Ovary (tissue), 9 donors: ENCODE data around the gene PNMA6F. TPM values are rescaled to one million over a fixed set of nuclear protein-coding genes. Genes with fewer than 3 reads are reported as not detected.

Experiments
- DNase-seq, 5 donors: peaks; one replicate each; pipeline ENCODE4 v3.0.0-alpha.2; 2019 to 2020
- H3K27ac ChIP-seq, 2 donors: fragments of 200-600 bp; one replicate each; pipeline versions ENCODE4 v1.5.1 to v1.8.0; 2019 to 2022
- H3K27me3 ChIP-seq: fragments of 200-600 bp; one replicate; pipeline ENCODE4 v1.8.0; 2022
- H3K36me3 ChIP-seq: fragments of 200-600 bp; sonication (generic); one replicate; pipeline ENCODE4 v1.5.1; 2019
- H3K4me1 ChIP-seq: one replicate; pipeline ENCODE4 v1.8.1; 2013; ENCODE audit warnings: mild to moderate bottlenecking, moderate library complexity; ENCODE audit not compliant: insufficient read depth
- H3K4me3 ChIP-seq: fragments of 200-600 bp; sonication (generic); one replicate; pipeline ENCODE4 v1.5.1; 2017
- H3K9me3 ChIP-seq, 2 donors: fragments of 200-600 bp in 1 of 2; sonication (generic) in 1 of 2; one replicate each; pipeline versions ENCODE4 v1.5.1 to v1.8.1; 2013 to 2019; ENCODE audit warnings: mild to moderate bottlenecking in 1 of 2, moderate library complexity in 1 of 2
- EP300 ChIP-seq: sonication (generic); formaldehyde crosslinking; IDR thresholded peaks from one replicate; pipeline ENCODE4 v1.6.1; 2017; ENCODE audit warnings: antibody characterized with exemption
- POLR2A ChIP-seq: fragments of 450-650 bp; IDR thresholded peaks from one replicate; pipeline ENCODE4 v1.6.1; 2017; ENCODE audit warnings: antibody characterized with exemption, mild to moderate bottlenecking, moderate library complexity
- WGBS, 3 donors: extraction: QIAGEN DNeasy Blood & Tissue Kit in 1 of 3; methylation state at CpG; one replicate each; pipeline versions ENCODE4 v1.1.5 to v1.1.7; 2013 to 2017; 5-methylcytosine and 5-hydroxymethylcytosine counted together
- intact Hi-C, 4 donors: fragments of 100-400 bp; cut with DNase I; formaldehyde crosslinking; loops; one replicate each; pipeline versions ENCODE4 v1.11.0 to v1.15.1; 2022 to 2023
- polyA plus RNA-seq, 2 donors: library from polyadenylated mRNA; stranded (reverse); fragments of 200-250 nt in 1 of 2; fragments of 350-450 nt in 1 of 2; fragmentation: Illumina TruSeq in 1 of 2; extraction: RNeasy Lipid Tissue Mini Kit (QIAGEN cat#74804) in 1 of 2; gene quantifications; one replicate each; pipeline ENCODE4 v1.2.3, GENCODE V29; 2013 to 2014
- total RNA-seq, 7 donors: library from RNA; depleted of rRNA in 2 of 7; stranded (reverse); fragments of >200 nt in 2 of 7; fragmentation: NEBNext Ultra II Directional in 3 of 7; extraction: Animal tissue kit (Norgen Biotek cat#: 25700) in 3 of 7; gene quantifications; one replicate each; pipeline versions ENCODE4 v1.1.0 to v1.2.4, GENCODE V29; 2016 to 2023
- TF ChIP-seq, protein P1 (sequence below), 3 donors: fragments of 450-650 bp in 2 of 3; fragments of 200-600 bp in 1 of 3; IDR thresholded peaks; one replicate each; pipeline versions ENCODE4 v1.5.1 to v1.8.0; 2016 to 2022; ENCODE audit warnings: antibody characterized with exemption in 3 of 3, mild to moderate bottlenecking in 1 of 3
- donor health status: DM: no; HTN: no; CAD: no; lungs with moderate emphysema.
- donor health status: DM: no; HTN: no; CAD: no.
- donor health status: Bipolar disorder and iron deficiency.
- donor health status: DM: yes; HTN: yes; CAD: no.
- donor health status: DM: no; HTN: no; CAD: no.
- donor health status: DM: yes; HTN: yes; CAD: no.

PNMA6F gene
- total and polyA plus RNA-seq, 9 donors: 0.04 TPM; not detected in 8

GRCh38 chrX:153347530-153347929, 26.0 kb upstream of the PNMA6F start:
- H3K27me3 ChIP-seq: no peaks in the 10 kb centered on the region
- H3K36me3 ChIP-seq: no peaks in the 10 kb centered on the region
- H3K9me3 ChIP-seq: no peaks in the 10 kb centered on the region
- no peak overlapping the region for H3K4me3 ChIP-seq
- peaks cover 11% of the 10 kb centered on the region for H3K4me1 ChIP-seq
- TF ChIP-seq EP300 (no peak), POLR2A (no peak)
- WGBS, 3 donors: 94 to 95% (median 94%) methylated on average over 36 to 38 of the region's 38 CpGs
- H3K27ac ChIP-seq: no peak overlapping the region
- intact Hi-C loops: no loop called here
- no peak for DNase-seq

DNA sequence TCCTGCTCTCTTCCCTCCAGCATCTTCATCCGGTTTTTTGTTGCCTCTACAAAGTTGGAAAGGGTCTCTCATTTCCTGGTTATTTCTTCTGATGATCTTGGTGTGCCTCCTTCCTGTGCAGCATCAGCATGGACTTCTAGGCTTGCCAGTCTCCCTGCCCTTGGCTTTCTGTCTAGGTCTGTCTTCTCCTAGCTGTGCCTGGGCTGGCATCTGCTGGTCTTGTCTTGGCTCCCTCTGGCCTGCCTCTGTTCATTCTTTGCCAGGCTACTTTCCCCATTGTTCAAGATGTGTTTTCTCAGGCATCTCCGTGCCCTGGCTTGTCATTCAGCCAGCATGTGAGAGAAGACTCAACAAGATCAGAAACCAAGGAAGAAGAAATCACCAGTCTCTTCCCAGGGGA, 22.1 kb upstream of the PNMA6F start:
- intact Hi-C loops: no loop called here
- H3K4me3 ChIP-seq: no peak overlapping the region
- WGBS, 3 donors: 60 to 65% (median 63%) methylated on average over 2 of the region's 2 CpGs
- no peak for DNase-seq
- H3K36me3 ChIP-seq: no peaks in the 10 kb centered on the region
- H3K27me3 ChIP-seq: no peaks in the 10 kb centered on the region
- peaks cover 0 to 5% of the 10 kb centered on the region in 2 donors for H3K9me3 ChIP-seq
- no peak overlapping the region for H3K27ac ChIP-seq
- peaks cover 7% of the 10 kb centered on the region for H3K4me1 ChIP-seq
- TF ChIP-seq EP300 (no peak), POLR2A (no peak)
- TF ChIP-seq, protein P1, sequence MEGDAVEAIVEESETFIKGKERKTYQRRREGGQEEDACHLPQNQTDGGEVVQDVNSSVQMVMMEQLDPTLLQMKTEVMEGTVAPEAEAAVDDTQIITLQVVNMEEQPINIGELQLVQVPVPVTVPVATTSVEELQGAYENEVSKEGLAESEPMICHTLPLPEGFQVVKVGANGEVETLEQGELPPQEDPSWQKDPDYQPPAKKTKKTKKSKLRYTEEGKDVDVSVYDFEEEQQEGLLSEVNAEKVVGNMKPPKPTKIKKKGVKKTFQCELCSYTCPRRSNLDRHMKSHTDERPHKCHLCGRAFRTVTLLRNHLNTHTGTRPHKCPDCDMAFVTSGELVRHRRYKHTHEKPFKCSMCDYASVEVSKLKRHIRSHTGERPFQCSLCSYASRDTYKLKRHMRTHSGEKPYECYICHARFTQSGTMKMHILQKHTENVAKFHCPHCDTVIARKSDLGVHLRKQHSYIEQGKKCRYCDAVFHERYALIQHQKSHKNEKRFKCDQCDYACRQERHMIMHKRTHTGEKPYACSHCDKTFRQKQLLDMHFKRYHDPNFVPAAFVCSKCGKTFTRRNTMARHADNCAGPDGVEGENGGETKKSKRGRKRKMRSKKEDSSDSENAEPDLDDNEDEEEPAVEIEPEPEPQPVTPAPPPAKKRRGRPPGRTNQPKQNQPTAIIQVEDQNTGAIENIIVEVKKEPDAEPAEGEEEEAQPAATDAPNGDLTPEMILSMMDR (IDR thresholded peaks at IDR 0.05): no peak

- no peaks in the 10 kb centered on the region for H3K27me3 ChIP-seq
- intact Hi-C loops: no loop called here
- no peak overlapping the region for H3K4me3 ChIP-seq
- TF ChIP-seq EP300: no peak
- TF ChIP-seq POLR2A: no peak
- TF ChIP-seq, protein P1 (IDR thresholded peaks at IDR 0.05): no peak
- DNase-seq: no peak
- H3K4me1 ChIP-seq: peaks cover 7% of the 10 kb centered on the region
- H3K36me3 ChIP-seq: no peaks in the 10 kb centered on the region
- H3K9me3 ChIP-seq: peaks cover 0 to 5% of the 10 kb centered on the region in 2 donors
- WGBS, 3 donors: 54 to 72% (median 58%) methylated on average over 9 of the region's 9 CpGs
- H3K27ac ChIP-seq: no peak overlapping the region
Observed at GRCh38 chrX:153342762-153343558, 21.4 kb upstream of the PNMA6F start.

GRCh38 chrX:153340111-153340510, 18.5 kb upstream of the PNMA6F start:
- TF ChIP-seq POLR2A (no peak), EP300 (no peak)
- TF ChIP-seq, protein P1 (IDR thresholded peaks at IDR 0.05): no peak
- H3K27ac ChIP-seq: no peak overlapping the region
- intact Hi-C loops: no loop called here
- H3K4me1 ChIP-seq: peaks cover 10% of the 10 kb centered on the region
- no peaks in the 10 kb centered on the region for H3K27me3 ChIP-seq
- no peak for DNase-seq
- no peaks in the 10 kb centered on the region for H3K36me3 ChIP-seq
- no peak overlapping the region for H3K4me3 ChIP-seq
- 76 to 87% (median 80%) methylated on average over 6 of the region's 6 CpGs for WGBS, 3 donors
- H3K9me3 ChIP-seq: peaks cover 0 to 5% of the 10 kb centered on the region in 2 donors

- Histone ChIP-seq H3K4me3 (no peak overlapping the region), H3K9me3 (peaks cover 0 to 5% of the 10 kb centered on the region in 2 donors), H3K27me3 (no peaks in the 10 kb centered on the region), H3K27ac (no peak overlapping the region), H3K4me1 (peaks cover 10% of the 10 kb centered on the region), H3K36me3 (no peaks in the 10 kb centered on the region)
- intact Hi-C loops: no loop called here
- DNase-seq: no peak
- 79 to 81% (median 80%) methylated on average over 4 of the region's 4 CpGs for WGBS, 3 donors
- TF ChIP-seq, protein P1 (IDR thresholded peaks at IDR 0.05): no peak
- TF ChIP-seq POLR2A (no peak), EP300 (no peak)
Observed at GRCh38 chrX:153339662-153340061, 18.1 kb upstream of the PNMA6F start.
